Activated B cell treated with CpG ODN at 0.5 μM for 24 hours (primary cell): ENCODE measurements around the gene AGAP2. TPM values are rescaled to one million over a fixed set of nuclear protein-coding genes. Genes with fewer than 3 reads are reported as not detected.

ENCODE experiments used
- ATAC-seq: fragments of 200-7000 bp; cut with Tn5 transposase; one replicate; pipeline ENCODE4 v1.10.0; 2021; ENCODE audit warnings: low read depth, mild to moderate bottlenecking, moderate library complexity
- CTCF ChIA-PET: fragments of 350-600 bp; sonication (Branson Sonifier 250); formaldehyde crosslinking; loops from one replicate; lab custom pipeline; 2021; ENCODE audit warnings: antibody characterized with exemption; lab: Charles Lee
- POLR2A ChIA-PET: fragments of 350-600 bp; sonication (Branson Sonifier 250); formaldehyde crosslinking; loops from one replicate; lab custom pipeline; 2021; ENCODE audit warnings: antibody characterized with exemption; lab: Charles Lee
- DNase-seq: peaks from one replicate; pipeline ENCODE4 v3.0.0; 2022
- H3K27ac Mint-ChIP-seq: one replicate; pipeline ENCODE4 v1.8.0; 2020; ENCODE audit warnings: mixed read lengths
- H3K27me3 Mint-ChIP-seq: one replicate; pipeline ENCODE4 v1.8.0; 2021; ENCODE audit warnings: mixed read lengths
- H3K36me3 Mint-ChIP-seq: one replicate; pipeline ENCODE4 v1.8.0; 2021; ENCODE audit warnings: low read depth, mixed read lengths
- H3K4me1 Mint-ChIP-seq: one replicate; pipeline ENCODE4 v1.8.0; 2021; ENCODE audit warnings: mixed read lengths
- H3K4me3 Mint-ChIP-seq: one replicate; pipeline ENCODE4 v1.8.0; 2020; ENCODE audit warnings: mild to moderate bottlenecking, mixed read lengths
- H3K9me3 Mint-ChIP-seq: one replicate; pipeline ENCODE4 v1.8.0; 2020; ENCODE audit warnings: mixed read lengths
- intact Hi-C: fragments of 100-400 bp; cut with micrococcal nuclease; formaldehyde crosslinking; loops from one replicate; pipeline ENCODE4 v1.15.1; 2024
- total RNA-seq: library from RNA; stranded (reverse); gene quantifications from 2 replicates; pipeline ENCODE4 v1.2.3, GENCODE V29; 2022
- TF ChIP-seq, protein P1 (sequence below): fragments of 200-600 bp; IDR thresholded peaks from one replicate; pipeline ENCODE4 v1.8.0; 2022; ENCODE audit warnings: antibody characterized with exemption, mild to moderate bottlenecking

AGAP2 gene
- total RNA-seq, 1 donor from 2014 or later, result 18.5 TPM

DNA sequence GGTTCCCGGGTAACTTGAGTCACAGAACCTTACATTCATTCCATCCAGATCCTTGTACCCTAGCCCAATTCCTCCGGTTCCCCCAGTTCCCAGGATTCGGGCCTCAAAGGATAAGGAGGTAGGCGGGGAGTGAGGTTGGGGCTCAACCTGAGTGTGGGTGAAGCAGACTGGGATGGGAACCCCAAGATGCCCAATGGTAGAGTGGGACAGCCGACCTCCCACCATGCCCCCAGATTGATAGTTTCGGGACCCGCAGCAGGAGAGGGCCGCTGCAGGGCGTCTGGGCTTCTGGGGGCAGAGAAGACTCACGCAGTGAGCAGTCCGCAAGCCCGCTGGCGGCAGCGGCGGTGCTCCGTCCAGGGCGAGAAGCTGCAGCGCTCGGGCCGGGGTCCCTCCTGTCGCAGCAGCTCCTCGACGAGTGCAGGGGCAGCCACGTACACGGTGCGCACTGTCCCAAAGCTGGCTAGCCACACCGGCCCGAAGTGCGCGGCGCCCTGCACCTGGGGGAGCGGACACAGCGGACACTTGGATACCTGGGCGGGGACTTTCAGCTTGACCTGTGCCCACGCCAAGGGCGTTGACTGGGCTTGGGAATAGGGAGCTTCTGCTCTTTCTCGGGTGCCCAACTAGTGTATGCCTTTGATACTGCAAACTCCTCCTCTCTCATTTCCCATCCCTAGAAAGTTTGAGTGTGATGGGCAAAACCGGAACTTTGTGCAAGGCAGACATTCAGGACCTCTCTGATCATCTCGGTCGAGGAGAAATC lies 27.3 kb upstream of the AGAP2 start:
- H3K27ac Mint-ChIP-seq, result no peak overlapping the region
- no peak for DNase-seq
- POLR2A ChIA-PET, result interaction anchor here (0.7 to 6.7 kb wide), 3 partner anchors 10 to 71 kb away, joined by 3 to 34 read pairs (median 3); partner anchors contain the start of genes CDK4 and MARCHF9

DNA sequence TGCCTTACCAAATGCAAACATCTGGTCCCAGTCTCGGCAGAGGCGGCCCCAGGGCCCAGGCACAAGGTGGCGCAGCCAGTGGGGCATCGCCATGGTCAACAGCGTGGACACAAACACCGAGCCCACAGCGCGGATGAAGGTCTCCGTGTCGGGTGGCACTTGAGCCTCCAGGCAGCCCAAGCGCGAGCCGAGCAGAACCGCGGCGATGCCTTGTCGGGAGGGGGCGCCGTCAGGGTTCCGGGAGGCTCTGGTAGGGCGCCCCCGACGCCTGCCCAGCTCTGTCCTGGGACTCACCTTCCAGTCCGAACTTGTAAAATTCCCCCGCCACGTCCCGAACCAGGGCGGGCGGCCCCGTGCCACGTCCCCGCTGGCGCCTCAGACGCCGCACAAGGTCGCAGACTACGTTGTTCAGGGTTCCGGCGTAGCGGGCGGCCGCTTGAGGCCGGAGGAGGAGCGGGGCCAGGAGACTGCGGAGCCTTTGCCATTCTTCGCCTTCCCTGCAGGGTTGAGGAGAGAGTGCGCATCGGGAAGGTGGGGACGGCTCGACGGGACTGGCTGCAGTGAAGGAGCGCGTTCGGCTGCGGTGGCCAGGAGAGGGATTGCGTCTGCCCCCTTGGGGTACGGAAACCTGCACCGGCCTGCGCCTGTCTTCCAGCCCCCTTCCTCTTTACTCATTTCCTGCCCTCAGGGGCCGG lies 26.6 kb upstream of the AGAP2 start:
- H3K27me3 Mint-ChIP-seq, result peaks cover 13% of the 10 kb centered on the region
- ChIA-PET POLR2A (interaction anchor here (0.6 to 6.7 kb wide), 4 partner anchors 9 to 1791 kb away, joined by 3 to 34 read pairs (median 3); partner anchors contain the start of genes CDK4, MARCHF9 and RAB5B), CTCF (interaction anchor here (1.3 to 4.7 kb wide), 2 partner anchors 8 to 139 kb away, joined by 7 to 20 read pairs; no protein-coding TSS in a partner anchor)
- H3K9me3 Mint-ChIP-seq, result no peaks in the 10 kb centered on the region
- peaks cover 32% of the 10 kb centered on the region for H3K4me1 Mint-ChIP-seq
- ATAC-seq (peak; percentile 83), DNase-seq (peak; percentile 47)
- peak overlapping the region; percentile 89 for H3K4me3 Mint-ChIP-seq
- intact Hi-C loops, result loop anchor here (2.0 kb wide), 1 partner anchor 18 kb away; the partner anchor contains the start of gene TSFM
- H3K27ac Mint-ChIP-seq, result no peak overlapping the region
- TF ChIP-seq, protein P1, sequence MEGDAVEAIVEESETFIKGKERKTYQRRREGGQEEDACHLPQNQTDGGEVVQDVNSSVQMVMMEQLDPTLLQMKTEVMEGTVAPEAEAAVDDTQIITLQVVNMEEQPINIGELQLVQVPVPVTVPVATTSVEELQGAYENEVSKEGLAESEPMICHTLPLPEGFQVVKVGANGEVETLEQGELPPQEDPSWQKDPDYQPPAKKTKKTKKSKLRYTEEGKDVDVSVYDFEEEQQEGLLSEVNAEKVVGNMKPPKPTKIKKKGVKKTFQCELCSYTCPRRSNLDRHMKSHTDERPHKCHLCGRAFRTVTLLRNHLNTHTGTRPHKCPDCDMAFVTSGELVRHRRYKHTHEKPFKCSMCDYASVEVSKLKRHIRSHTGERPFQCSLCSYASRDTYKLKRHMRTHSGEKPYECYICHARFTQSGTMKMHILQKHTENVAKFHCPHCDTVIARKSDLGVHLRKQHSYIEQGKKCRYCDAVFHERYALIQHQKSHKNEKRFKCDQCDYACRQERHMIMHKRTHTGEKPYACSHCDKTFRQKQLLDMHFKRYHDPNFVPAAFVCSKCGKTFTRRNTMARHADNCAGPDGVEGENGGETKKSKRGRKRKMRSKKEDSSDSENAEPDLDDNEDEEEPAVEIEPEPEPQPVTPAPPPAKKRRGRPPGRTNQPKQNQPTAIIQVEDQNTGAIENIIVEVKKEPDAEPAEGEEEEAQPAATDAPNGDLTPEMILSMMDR, result no peak
- peaks cover 29% of the 10 kb centered on the region for H3K36me3 Mint-ChIP-seq

More for the DNA sequence above, 27.3 kb upstream of the AGAP2 start:
- H3K4me1 Mint-ChIP-seq, result peaks cover 34% of the 10 kb centered on the region
- CTCF ChIA-PET, result interaction anchor here (1.0 to 4.7 kb wide), 2 partner anchors 9 to 11 kb away, joined by 3 to 20 read pairs; no protein-coding TSS in a partner anchor
- peak; percentile 22 for ATAC-seq
- TF ChIP-seq, protein P1, result no peak
- peaks cover 13% of the 10 kb centered on the region for H3K27me3 Mint-ChIP-seq
- H3K36me3 Mint-ChIP-seq, result peaks cover 32% of the 10 kb centered on the region
- no peaks in the 10 kb centered on the region for H3K9me3 Mint-ChIP-seq
- peak overlapping the region; percentile 89 for H3K4me3 Mint-ChIP-seq
- intact Hi-C loops, result loop anchor here (1.0 to 2.0 kb wide), 2 partner anchors 10 to 17 kb away; partner anchors contain the start of gene TSFM

DNA sequence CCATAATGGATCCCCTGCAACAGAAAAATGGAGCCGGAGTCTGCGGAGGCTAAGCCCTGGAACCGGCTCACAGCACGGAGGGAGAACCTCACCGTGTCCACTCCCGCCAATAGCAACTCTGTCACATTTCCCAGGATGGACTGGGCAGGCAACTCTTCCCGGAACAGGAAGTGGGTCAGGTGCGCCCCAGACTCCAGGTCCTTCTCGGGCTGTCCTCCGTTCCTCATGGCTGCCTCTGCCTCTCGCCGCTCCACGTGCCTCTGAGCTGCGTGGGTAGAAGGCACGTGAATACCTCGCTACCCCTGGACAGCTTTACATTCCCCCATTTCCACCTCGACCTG lies 26.1 kb upstream of the AGAP2 start:
- TF ChIP-seq, protein P1, result no peak
- Mint-ChIP-seq H3K36me3 (peaks cover 29% of the 10 kb centered on the region), H3K27me3 (peaks cover 13% of the 10 kb centered on the region), H3K4me1 (peaks cover 35% of the 10 kb centered on the region), H3K9me3 (no peaks in the 10 kb centered on the region), H3K4me3 (peak overlapping the region; percentile 89), H3K27ac (no peak overlapping the region)
- CTCF ChIA-PET, result interaction anchor here (1.3 to 4.7 kb wide), 2 partner anchors 8 to 140 kb away, joined by 7 to 20 read pairs; no protein-coding TSS in a partner anchor
- no peak for DNase-seq
- intact Hi-C loops, result loop anchor here (2.0 kb wide), 1 partner anchor 18 kb away; the partner anchor contains the start of gene TSFM
- peak; percentile 13 for ATAC-seq
- POLR2A ChIA-PET, result interaction anchor here (0.6 to 6.7 kb wide), 4 partner anchors 8 to 1791 kb away, joined by 3 to 34 read pairs (median 4); partner anchors contain the start of genes CDK4, MARCHF9 and RAB5B

DNA sequence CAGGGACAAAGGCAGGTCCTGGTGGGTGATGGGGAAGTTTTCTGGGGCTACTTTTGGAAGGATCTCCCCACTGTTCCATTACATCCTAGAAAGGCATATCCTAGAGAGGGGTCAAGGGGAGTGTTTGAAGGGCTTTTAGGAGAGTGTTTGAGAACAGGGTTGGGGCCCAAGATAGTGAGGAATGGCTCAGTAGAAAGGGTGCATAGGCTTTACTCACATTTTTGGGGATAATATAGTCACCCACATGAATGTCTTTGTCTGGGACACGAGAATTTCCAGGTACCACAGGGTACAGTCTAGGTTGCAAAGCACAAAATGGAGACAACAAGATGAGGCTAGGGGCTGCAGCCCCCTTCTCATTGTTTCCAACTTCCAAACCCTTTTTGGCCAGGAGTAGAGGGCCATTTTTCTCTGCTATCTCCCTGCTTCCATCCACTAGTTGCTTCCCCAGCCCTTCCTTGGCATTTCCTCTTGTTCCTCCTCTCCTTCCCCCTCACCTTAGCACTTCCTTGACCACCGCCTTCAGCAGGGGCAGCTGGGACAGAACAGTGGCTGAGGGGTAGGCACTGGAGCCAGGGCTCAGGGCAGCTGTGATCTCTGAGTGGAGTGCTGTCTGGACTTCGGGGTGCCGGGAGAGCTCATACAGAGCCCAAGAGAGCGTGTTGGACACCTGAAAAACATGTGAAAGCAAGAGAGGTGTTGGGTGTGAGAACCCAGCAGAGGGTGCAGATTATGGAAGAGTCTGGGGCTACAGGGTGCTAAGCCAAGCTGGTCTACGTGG lies 25.5 kb upstream of the AGAP2 start:
- intact Hi-C loops, result loop anchor here (2.0 kb wide), 1 partner anchor 19 kb away; the partner anchor contains the start of gene TSFM
- Mint-ChIP-seq H3K27ac (peak overlapping the region; percentile 12), H3K27me3 (peaks cover 13% of the 10 kb centered on the region), H3K36me3 (peaks cover 29% of the 10 kb centered on the region), H3K4me1 (peaks cover 40% of the 10 kb centered on the region), H3K9me3 (no peaks in the 10 kb centered on the region), H3K4me3 (peak overlapping the region; percentile 44)
- DNase-seq (no peak), ATAC-seq (no peak)
- POLR2A ChIA-PET, result interaction anchor here (0.7 to 6.7 kb wide), 3 partner anchors 8 to 171 kb away, joined by 3 to 34 read pairs (median 4); partner anchors contain the start of genes CDK4 and MARCHF9
- CTCF ChIA-PET, result interaction anchor here (1.3 to 4.7 kb wide), 2 partner anchors 7 to 141 kb away, joined by 7 to 20 read pairs; no protein-coding TSS in a partner anchor
- TF ChIP-seq, protein P1, result no peak
